HG03108 (cell line): ENCODE results near the gene PFN3.
A peak's percentile ranks its signal among the peaks of the same experiment; 100 is the strongest.
"Not testable (repeated sequence)": the region's sequence is repeated elsewhere in the genome, so short reads cannot be mapped to it uniquely, and the experiment has no call there.

Experiments used
- ATAC-seq: cut with Tn5 transposase; IDR thresholded peaks from one replicate; pipeline ENCODE4 v1.9.1; 2021; ENCODE audit warnings: moderate library complexity; ENCODE audit not compliant: unreplicated experiment

PFN3 gene

DNA sequence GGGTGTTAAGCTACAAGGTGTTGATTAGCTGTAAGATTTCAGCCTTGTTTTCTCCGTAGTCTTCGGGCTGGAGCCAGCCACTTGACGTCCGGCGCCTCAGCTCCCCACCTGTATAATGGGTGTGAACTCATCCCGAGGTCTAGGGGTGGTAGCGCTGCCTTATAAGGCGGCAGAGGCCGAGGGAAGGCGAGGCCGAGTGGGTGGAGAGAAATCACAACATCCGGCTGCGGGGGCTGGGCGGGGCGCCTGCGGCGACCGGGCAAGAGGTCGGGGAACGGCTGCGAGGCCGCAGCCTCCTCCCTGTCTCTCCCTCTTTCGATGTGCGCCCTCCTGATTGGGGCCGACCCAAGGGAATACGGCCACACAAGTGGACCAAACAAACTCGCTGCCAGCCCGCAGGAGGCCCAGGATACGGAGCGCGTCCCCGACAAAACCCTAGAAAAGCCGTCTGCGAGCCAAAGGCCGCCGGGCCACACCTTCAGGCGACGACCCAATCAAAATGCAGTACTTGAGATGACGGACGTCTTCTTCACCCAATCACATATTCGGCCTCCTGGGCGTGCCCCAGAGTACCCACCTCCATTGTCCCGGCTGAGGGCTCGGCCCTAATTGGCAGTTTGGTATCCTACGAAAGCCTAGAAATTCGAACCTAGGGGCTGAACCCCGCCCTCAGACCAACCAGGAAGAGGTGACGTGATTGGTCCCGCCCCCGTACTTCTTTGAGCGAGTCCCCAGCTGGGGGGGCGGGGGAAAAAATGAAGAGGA lies 25.5 kb upstream of the PFN3 start:
- ATAC-seq, result peak; percentile 75

DNA sequence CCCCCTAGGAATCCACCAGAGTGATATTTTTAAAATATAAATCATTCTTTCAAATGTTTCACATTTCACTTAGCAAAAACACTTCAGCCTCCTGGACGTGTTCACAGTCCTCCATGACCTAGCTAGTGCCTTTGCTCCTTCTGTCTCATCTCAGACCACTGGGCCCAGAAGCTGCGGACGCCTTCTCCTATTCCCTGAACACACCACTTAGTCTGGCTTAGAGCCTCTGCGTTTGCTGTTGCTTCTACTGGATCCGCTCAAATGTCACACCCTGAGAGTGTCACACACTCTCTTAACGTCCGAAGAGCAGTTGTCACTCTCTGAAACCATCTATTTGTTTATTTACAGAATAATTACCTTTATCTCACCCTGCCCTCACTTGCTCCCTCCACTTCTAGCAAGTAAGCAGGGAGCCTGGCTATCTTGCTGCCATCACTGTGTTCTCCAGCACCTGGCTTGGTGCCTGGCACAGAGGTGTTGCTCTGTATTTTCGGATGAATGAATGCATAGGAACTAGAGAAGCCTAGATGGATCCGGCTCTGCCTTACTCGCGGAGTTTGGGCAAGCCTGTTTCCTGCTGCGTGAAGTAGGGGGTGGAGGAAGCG lies 24.8 kb upstream of the PFN3 start:
- no peak for ATAC-seq

DNA sequence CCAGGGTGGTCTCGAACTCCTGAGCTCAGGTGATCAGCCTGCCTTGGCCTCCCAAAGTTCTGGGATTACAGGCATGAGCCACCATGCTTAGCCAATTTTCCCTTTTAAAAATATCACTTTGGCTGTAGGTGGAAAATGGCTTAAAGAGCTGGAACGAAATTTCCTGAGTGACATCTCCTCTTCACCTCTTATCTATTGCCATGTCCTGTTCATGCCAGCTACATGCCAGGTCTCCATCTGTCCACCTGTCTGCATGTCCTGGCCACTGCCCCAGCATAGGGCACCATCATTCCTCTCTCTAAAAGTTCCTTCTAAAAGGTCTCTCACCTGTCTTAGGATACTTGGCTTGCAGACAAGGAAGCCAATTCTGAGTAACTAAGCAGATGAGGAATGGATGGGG lies 23.2 kb upstream of the PFN3 start:
- no peak for ATAC-seq

DNA sequence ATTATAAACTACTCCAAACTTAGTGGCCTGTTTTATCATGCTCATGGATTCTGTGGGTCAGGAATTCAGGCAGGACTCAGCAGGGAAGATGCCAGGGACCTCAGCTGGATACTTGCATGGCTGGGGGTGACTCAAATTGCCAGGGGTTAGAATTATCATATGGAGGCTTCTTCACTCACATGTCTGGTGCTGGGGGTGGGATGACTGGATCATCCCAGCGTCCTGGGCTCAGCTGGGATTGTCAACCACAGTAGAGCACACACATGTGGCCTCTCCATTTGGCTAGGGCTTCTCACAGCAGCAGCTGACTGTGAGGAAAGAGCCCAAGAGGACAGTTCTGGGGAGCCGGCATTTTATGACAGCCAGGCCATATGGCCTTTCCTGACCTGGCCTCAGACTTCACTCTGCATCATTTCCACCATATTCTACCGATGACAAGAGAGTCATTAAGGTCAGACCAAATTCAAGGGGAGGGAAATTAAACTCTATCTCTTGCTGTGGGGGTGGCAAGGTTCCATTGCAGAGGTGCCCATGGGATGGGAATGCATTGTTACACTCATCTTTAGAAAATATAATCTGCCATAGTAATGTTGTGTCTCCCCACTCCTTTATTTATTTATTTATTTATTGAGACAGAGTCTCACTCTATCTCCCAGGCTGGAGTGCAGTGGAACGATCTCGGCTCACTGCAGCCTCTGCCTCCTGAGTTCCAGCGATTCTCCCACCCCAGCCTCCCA lies 20.8 kb upstream of the PFN3 start:
- ATAC-seq, result no peak

DNA sequence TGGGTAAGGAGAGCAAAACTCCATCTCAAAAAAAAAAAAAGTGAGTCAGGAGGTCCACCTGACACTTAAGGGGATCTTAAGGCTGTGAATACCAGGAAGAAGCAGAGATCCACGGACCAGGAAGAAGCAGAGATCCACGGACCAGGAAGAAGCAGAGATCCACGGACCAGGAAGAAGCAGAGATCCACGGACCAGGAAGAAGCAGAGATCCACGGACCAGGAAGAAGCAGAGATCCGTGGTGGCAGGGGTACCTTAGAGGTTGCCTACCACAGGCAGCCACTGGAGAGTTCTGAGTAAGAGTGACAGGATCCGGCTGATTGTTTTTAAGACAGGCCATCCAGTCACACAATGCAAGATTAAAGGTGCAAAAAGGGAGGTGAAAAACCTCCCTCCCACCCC lies 20.0 kb upstream of the PFN3 start:
- ATAC-seq, result not testable (repeated sequence)

DNA sequence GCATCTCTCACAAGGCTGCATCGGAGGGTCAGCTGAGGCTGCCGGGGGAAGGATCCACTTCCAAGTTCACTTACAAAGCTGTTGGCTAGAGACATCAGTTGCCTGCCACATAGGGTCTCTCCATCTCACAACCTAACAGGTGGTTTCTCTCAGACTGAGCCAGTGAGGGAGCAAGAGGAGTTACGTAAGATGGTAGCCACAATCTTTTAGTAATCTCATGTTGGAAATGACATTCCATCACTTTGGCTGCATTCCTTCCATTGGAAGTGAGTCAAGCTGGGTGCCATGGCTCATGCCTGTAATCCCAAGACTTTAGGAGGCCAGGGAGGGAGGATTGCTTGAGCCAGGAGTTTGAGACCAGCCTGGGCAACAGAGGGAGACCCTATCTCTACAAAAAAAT lies 18.6 kb upstream of the PFN3 start:
- ATAC-seq, result no peak

DNA sequence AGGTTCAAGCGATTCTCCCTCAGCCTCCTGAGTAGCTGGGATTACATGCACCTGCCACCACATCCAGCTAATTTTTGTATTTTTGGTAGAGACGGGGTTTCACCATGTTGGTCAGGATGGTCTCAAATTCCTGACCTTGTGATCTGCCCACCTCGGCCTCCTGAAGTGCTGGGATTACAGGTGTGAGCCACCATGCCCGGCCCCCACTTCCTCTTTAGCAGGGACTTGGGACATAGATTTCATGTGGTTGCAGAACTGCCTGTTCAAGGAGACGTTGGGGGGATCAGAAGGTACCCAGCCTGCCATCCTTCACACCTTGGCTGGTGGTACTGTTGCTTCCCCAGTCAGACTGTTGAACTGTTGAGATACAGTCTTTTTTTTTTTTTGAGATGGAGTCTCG lies 16.6 kb upstream of the PFN3 start:
- ATAC-seq, result not testable (repeated sequence)

DNA sequence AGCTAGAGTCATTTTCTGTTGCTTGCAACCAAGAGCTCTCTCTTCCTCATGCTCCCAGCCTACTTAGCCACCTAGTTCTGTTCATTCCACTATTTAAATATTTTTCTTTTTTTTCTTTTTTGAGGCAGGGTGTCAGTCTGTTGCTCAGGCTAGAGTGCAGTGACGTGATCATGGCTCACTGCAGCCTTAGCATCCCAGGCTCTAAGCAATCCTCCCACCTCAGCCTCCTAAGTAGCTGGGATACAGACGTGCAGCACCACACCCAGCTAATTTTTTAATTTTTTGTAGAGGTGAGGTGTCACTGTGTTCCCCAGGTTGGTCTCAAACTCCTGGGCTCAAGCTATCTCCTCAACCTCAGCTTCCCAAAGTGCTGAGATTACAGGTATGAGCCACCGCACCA lies 14.0 kb upstream of the PFN3 start:
- no peak for ATAC-seq

DNA sequence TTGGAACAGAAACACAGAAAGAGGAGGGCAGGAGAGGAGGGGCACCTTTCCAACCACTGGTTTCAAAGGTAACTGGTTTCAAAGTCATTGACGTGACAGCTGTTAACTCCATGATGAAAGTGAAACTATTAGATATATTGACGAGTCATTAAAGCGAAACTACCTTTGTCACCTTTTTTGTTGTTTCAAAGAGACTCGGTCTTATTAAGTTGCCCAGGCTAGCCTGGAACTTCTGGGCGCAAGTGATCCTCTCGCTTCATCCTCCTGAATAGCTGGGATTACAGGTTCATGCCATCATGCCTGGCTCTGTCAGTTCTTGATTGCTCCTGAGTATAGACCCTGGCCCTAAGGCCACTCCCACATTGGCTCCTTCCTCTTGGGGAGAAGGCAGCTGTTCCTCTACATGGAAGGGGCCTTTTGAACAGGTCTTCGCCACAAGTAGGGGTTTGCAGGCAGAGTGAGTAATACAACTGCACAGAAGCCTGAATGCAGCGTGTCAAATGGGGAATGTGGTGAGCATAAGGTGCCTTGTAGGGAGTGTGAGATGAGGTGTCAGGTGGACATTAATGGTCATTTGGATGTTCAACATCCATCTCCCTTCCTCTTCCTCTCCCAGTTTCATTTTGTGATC lies 12.3 kb upstream of the PFN3 start:
- peak; percentile 45 for ATAC-seq

DNA sequence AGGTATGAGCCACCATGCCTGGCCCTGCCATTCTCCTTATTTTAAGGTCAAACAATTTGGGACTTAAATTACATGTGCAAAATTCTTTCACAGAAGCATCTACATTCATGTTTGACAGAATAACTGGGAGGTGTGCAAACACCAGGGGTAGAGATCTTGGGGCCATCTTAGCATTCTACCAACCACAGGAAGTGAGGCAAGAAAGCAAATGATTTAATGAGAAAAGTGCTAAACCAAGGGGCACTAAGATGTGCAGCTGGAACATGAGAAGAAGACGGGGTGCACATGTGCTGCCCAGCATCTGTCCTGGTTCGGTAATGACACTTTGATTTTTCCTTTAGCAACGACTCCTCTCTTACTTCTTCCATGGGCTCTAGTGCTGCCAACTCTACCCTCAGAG lies 10.1 kb upstream of the PFN3 start:
- ATAC-seq, result no peak

DNA sequence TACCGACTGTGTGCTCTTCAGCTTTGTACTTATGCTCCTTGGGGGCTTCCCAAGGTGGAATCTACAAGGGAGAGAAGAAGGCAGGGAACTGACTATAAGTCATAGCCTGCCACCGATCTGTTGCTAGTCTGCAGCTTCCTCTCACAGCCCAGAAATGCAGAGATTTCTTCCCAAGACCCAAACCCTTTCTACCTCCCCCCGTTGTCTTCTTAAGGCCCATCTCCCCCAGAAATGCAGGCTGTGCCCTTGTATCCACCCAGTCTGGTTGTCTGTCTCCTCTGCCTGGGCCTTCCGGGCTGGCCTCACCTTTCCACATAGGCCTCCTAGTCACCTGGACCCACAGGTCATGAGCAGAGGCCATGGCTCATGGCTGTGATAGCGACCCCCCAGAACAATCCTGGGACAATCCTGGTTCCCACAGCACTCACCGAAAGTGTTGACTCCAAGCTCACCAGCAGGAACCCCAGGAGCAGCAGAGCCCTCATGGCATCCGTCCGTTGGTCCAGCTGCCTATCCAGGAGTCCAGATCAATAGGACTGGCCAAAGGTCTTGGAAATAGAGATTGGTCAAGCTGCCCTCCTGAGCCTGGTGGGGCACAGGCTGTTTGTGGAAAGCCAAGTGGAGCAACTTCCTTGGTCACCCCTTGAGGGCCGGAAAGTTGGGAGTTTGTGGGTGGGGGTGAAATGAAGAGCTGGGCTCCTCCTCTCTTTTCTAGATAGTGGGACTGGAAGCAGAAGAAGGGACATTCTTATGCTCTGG lies 8.8 kb upstream of the PFN3 start, which contains the start of gene F12:
Gene F12 (minus strand): TSS at position 522 of the 759 bp plus-strand sequence. CDS start 37 bp downstream, at position 485.
- no peak for ATAC-seq

DNA sequence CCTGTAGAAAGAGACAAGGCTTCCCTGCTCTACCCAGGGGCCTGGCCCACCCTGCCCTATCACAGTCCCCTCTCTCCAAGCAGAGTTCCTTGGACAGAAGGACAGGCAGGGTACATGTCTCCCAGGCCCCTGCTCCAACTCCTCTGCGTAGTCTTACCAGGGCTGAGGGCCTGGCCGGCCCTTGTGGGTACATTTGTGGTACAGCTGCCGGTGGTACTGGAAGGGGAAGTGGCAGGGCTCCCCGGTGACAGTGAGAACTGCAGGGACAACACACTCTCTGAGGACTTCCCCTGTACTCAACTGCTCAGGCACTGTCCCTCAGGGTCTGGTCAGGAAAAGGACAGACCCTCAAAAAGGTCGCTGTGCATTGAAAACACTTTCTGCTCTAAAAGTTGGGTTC lies 5.3 kb upstream of the PFN3 start:
- ATAC-seq, result no peak

DNA sequence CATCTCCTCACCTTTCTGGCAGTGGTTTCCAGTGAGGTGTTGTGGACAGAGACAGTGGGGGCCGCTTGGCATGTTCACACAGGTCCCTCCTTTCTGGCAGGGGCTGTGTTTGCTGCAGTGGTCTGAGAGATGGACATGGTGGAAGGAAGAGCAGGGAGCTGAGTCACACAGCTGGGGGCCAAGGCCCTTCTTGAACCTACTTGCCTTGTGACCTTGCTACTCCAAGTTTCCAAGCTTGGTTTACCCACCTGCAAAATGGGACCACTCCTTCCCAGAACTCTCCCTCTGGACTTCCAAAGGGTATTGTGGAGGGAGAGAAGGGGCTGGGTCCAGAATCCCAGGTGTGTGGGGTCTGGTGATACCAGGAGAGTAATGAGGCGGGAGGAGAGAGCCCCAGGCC lies 4.9 kb upstream of the PFN3 start:
- no peak for ATAC-seq

DNA sequence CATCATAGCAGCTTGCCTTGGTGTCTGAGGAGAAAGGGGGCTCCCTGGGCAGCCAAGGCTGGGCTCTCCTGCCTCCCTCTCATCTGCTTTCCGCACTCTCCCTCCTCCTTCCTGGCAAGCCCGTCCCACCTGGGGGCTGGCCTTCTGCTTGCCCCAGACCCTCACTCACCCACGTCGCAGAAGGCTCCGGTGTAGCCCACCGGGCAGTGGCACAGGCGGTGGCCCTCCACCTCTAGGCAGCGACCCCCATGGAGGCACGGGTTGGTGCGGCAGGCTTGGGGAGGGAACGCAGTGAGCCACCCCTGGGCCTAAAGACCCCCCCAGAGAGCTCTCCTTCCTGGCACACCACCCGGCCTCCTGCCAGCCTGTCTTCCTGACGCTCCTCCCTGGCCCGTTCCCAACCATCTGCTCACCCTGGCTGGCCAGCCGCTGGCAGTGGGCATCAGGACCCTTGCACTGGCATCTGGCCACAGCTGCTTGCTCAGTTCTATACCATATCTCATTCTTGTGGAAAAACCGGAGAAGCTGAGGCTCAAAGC lies 4.2 kb upstream of the PFN3 start:
- ATAC-seq, result no peak

DNA sequence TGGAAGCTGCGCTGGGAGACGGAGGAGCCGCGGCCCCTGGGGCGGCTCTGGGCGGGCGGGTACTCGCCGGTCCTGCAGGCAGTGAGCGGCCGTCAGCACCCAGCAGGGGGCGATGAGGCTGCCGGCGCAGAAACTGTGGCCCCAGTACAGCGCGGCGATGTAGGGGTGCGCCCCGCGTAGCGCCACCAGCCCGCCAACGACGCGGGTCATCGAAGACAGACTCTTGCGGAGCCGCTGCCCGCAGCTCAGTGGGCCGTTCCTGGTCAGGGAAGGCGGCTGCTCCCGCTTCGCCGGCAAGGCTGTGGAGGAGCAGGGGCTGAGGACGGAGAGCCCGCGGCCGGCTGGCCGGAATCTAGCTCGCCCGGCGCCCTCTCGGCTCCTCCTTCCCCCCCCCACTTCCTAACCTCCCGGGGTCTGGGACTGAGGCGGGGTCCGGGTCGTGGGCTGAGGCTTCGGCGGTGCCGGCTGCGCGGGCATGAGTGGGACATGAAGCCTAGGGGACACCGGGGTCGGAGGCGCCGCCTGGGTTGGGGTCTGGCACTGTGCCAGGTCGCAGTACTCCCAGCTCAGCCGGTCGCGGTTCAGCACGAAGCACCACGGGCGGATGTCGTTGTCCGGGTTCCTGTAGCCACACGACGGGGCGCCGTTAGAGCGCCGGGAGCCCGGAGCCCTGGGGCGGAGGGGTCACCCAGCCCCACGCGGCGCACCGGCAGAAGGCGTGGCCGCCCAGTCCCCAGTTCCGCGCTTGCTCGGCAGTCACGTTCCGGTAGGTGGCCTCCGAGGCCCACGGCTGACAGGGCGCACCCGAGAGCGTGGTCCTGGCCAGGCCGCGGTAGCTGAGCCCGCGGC lies 3.6 kb upstream of the PFN3 start:
- ATAC-seq, result peak; percentile 59

DNA sequence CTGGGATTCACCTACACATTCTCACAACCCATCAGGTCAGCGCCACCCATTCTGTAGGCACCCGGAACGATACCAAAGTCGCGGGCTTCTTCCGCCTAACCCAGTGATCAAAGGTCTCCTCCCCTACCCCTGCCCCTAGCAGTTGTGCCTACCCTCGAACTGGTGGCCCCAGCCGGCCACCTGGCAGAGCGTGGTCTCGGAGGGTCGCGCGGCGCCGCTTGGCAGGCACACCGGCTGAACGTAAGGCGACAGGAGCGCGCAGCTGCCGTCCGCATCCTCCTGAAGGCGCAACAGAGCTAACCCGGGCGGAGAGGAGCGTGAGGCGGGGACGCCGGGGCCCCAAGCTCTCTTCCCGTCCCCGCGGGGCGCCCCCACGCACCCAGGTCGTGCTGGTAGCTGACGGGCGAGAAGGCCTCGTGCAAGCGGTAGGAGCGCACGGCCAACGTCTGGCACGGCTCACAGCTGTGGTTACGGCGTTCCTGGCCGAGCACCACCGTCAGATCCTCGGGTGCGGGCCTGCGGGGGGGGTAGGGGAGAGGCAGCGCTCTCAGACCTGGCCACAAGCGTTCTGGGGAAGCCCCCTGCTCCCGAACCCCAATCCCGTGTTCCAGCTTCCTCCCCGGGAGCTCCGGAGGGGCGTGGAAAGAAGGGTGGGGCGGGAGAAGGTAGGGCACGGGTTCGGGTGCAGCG lies 2.8 kb upstream of the PFN3 start:
- peak; percentile 13 for ATAC-seq

DNA sequence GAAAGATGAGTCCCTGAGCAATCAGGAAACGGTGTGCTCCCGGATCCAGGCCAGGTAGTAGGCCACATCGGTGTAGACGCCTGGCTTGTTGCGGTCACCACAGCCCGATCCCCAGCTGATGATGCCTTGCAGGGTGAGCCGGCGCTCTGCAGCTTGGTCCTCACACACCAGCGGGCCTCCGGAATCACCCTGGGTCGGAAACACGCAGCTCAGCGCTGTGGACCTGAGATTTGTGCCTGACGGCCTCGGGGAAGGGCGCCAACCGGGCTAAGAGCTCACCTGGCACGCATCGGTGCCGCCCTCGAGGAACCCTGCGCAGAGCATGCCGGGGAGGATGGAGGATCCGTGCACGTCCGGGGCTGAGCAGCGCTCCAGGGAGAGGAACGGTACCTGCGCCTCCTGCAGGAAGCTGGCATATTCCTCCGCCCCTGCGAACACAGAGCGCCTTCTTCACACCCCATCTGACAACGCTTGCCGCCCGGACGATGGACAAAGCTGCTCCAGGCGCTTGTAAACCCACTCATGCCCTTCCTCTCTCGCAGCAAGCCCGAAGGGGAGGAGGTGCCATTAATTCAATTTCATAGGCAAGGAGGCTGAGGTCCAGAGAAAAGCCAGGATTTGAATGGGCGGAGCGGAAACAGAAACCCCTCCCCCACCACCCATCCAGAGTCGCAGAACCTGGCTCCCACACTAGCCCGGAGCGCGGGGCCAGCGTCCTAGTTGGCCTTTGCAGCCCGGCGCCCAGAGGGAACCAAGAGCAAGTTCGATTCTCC lies 2.0 kb upstream of the PFN3 start:
- ATAC-seq, result no peak

DNA sequence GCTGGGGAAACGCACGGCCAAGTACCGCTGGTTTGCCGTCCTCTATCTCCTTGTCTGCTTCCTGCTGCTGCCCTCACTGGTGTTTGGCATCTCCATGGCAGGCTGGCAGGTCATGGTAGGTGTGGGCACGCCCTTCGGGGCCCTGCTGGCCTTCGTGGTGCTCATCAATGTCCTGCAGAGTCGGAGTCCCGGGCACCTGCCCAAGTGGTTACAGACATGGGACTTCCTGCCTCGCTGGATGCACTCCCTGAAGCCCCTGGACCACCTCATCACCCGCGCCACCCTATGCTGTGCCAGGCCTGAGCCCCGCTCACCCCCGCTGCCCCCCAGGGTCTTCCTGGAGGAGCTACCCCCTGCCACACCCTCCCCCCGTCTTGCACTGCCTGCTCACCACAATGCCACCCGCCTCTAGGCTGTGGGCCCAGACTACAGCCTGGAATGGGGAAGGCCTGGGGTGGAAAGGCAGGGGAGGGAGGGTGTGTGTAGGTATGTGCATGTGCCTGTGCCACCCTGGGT lies 2.5 kb downstream of the PFN3 start:
- no peak for ATAC-seq
